Right lobe of liver (tissue), 6 donors: ENCODE results near the gene GPR176. TPM values are rescaled to one million over a fixed set of nuclear protein-coding genes. Genes with fewer than 3 reads are reported as not detected.

Experiments used
- ATAC-seq, 4 donors: fragments of 200-7000 bp; cut with Tn5 transposase; one replicate each; pipeline ENCODE4 v1.9.1; 2020; ENCODE audit warnings: mild to moderate bottlenecking in 4 of 4, moderate library complexity in 4 of 4
- DNase-seq, 3 donors: peaks; one replicate each; pipeline ENCODE4 v3.0.0-alpha.2; 2020
- H3K27ac ChIP-seq, 3 donors: fragments of 200-600 bp; one replicate each; pipeline ENCODE4 v1.8.0; 2022
- H3K27me3 ChIP-seq, 2 donors: fragments of 200-600 bp; one replicate each; pipeline ENCODE4 v1.8.0; 2022
- H3K36me3 ChIP-seq, 4 donors: fragments of 200-600 bp; sonication (generic) in 1 of 4; one replicate each; pipeline versions ENCODE4 v1.5.1 to v1.8.0; 2017 to 2022; ENCODE audit warnings: control low read depth in 1 of 4
- H3K4me1 ChIP-seq, 4 donors: fragments of 200-600 bp; sonication (generic) in 1 of 4; one replicate each; pipeline versions ENCODE4 v1.5.1 to v1.8.0; 2017 to 2022; ENCODE audit warnings: control low read depth in 1 of 4
- H3K4me3 ChIP-seq, 3 donors: fragments of 200-600 bp; one replicate each; pipeline ENCODE4 v1.8.0; 2022
- H3K9me3 ChIP-seq, 4 donors: fragments of 200-600 bp; sonication (generic) in 1 of 4; one replicate each; pipeline versions ENCODE4 v1.5.1 to v1.8.0; 2017 to 2022; ENCODE audit warnings: control low read depth in 1 of 4
- CTCF ChIP-seq, 4 donors: fragments of 200-600 bp in 3 of 4; fragments of 450-650 bp in 1 of 4; IDR thresholded peaks; one replicate each; pipeline versions ENCODE4 v1.5.1 to v1.8.0; 2016 to 2022; ENCODE audit warnings: antibody characterized with exemption in 4 of 4, mild to moderate bottlenecking in 2 of 4
- POLR2A ChIP-seq: fragments of 450-650 bp; IDR thresholded peaks from one replicate; pipeline ENCODE4 v1.6.1; 2017; ENCODE audit warnings: antibody characterized with exemption, mild to moderate bottlenecking
- WGBS: methylation state at CpG from one replicate; pipeline ENCODE4 v1.1.6; 2018; ENCODE audit warnings: low coverage, low lambda C conversion rate; ENCODE audit not compliant: insufficient coverage; ENCODE audit errors: missing lambda C conversion rate; 5-methylcytosine and 5-hydroxymethylcytosine counted together
- intact Hi-C, 2 donors: fragments of 100-400 bp; cut with DNase I; formaldehyde crosslinking; loops; one replicate each; pipeline versions ENCODE4 v1.11.2 to v1.14.1; 2022
- total RNA-seq, 6 experiments: library from RNA; depleted of rRNA in 2 of 6; stranded (reverse); fragments of >200 nt in 2 of 6; fragmentation: NEBNext Ultra II Directional in 3 of 6; extraction: Animal tissue kit (Norgen Biotek cat#: 25700) in 3 of 6; gene quantifications; one replicate each; pipeline versions ENCODE4 v1.1.0 to v1.2.4, GENCODE V29; 2016 to 2023
- donor health status: DM: no; HTN: yes; CAD: no.
- donor health status: DM: no; HTN: no; CAD: no.
- donor health status: DM: no; HTN: no; CAD: no.
- donor health status: DM: no; HTN: yes; CAD: no.
- donor health status: DM: no; HTN: yes; CAD: no.

The GPR176 gene
- total RNA-seq, 6 experiments from 2014 or later, result 0.59 to 2.1 (median 1.3) TPM

GRCh38 chr15:39826975-39827374 lies 93.1 kb downstream of the GPR176 start:
- WGBS, result 97% methylated on average over 2 of the region's 2 CpGs
- no peak overlapping the region for H3K27ac ChIP-seq
- no peaks in the 10 kb centered on the region for H3K9me3 ChIP-seq
- no peak overlapping the region for H3K4me3 ChIP-seq
- H3K27me3 ChIP-seq, result no peaks in the 10 kb centered on the region
- H3K4me1 ChIP-seq, result peaks cover 0 to 9% (median 2%) of the 10 kb centered on the region in 4 donors
- TF ChIP-seq POLR2A, result no peak
- no peak for TF ChIP-seq CTCF (IDR thresholded peaks at IDR 0.05)
- no peaks in the 10 kb centered on the region for H3K36me3 ChIP-seq
- no peak for DNase-seq
- ATAC-seq, result no peak
- intact Hi-C loops, result no loop called here

GRCh38 chr15:39823634-39824033 lies 96.4 kb downstream of the GPR176 start:
- H3K27me3 ChIP-seq, result no peaks in the 10 kb centered on the region
- H3K36me3 ChIP-seq, result no peaks in the 10 kb centered on the region
- H3K27ac ChIP-seq, result no peak overlapping the region
- TF ChIP-seq POLR2A (no peak), CTCF (IDR thresholded peaks at IDR 0.05) (no peak)
- peaks cover 0 to 5% (median 0%) of the 10 kb centered on the region in 4 donors for H3K4me1 ChIP-seq
- WGBS, result 79% methylated on average over 2 of the region's 2 CpGs
- no peak for ATAC-seq
- DNase-seq, result no peak
- H3K4me3 ChIP-seq, result no peak overlapping the region
- H3K9me3 ChIP-seq, result no peaks in the 10 kb centered on the region
- intact Hi-C loops, result no loop called here

GRCh38 chr15:39820050-39820602 lies 99.9 kb downstream of the GPR176 start:
- 28% methylated on average over 3 of the region's 3 CpGs for WGBS
- no peaks in the 10 kb centered on the region for H3K27me3 ChIP-seq
- H3K4me1 ChIP-seq, result no peaks in the 10 kb centered on the region
- no peaks in the 10 kb centered on the region for H3K9me3 ChIP-seq
- DNase-seq, result no peak
- H3K36me3 ChIP-seq, result no peaks in the 10 kb centered on the region
- ATAC-seq, result no peak
- no peak overlapping the region for H3K4me3 ChIP-seq
- no peak for TF ChIP-seq CTCF (IDR thresholded peaks at IDR 0.05)
- no peak for TF ChIP-seq POLR2A
- no peak overlapping the region for H3K27ac ChIP-seq
- intact Hi-C loops, result no loop called here

- H3K4me1 ChIP-seq, result no peaks in the 10 kb centered on the region
- no peak overlapping the region for H3K27ac ChIP-seq
- no peaks in the 10 kb centered on the region for H3K9me3 ChIP-seq
- DNase-seq, result no peak
- H3K36me3 ChIP-seq, result no peaks in the 10 kb centered on the region
- intact Hi-C loops, result no loop called here
- no peak for ATAC-seq
- TF ChIP-seq CTCF (IDR thresholded peaks at IDR 0.05) (no peak), POLR2A (no peak)
- no peaks in the 10 kb centered on the region for H3K27me3 ChIP-seq
- no peak overlapping the region for H3K4me3 ChIP-seq
- WGBS, result 94% methylated on average over 3 of the region's 3 CpGs
Measured at GRCh38 chr15:39819533-39819932, 100.5 kb downstream of the GPR176 start.

GRCh38 chr15:39817892-39818291 lies 102.2 kb downstream of the GPR176 start:
- no peaks in the 10 kb centered on the region for H3K4me1 ChIP-seq
- TF ChIP-seq POLR2A (no peak), CTCF (IDR thresholded peaks at IDR 0.05) (no peak)
- no peaks in the 10 kb centered on the region for H3K9me3 ChIP-seq
- ATAC-seq, result no peak
- intact Hi-C loops, result no loop called here
- no peaks in the 10 kb centered on the region for H3K36me3 ChIP-seq
- H3K27ac ChIP-seq, result no peak overlapping the region
- DNase-seq, result no peak
- no peak overlapping the region for H3K4me3 ChIP-seq
- no peaks in the 10 kb centered on the region for H3K27me3 ChIP-seq
